GM12878 (cell line): Measurements from ENCODE around the gene VMP1. TPM values are rescaled to one million over a fixed set of nuclear protein-coding genes. Genes with fewer than 3 reads are reported as not detected.

Experiments used
- LARP7 ChIP-seq: fragments of 450-650 bp; IDR thresholded peaks from 2 replicates; pipeline ENCODE4 v1.6.1; 2017; ENCODE audit warnings: mild to moderate bottlenecking
- MXI1 ChIP-seq: fragments of 150-350 bp; IDR thresholded peaks from 2 replicates; pipeline ENCODE4 v1.6.1; 2011; ENCODE audit warnings: low read depth, mild to moderate bottlenecking, inconsistent platforms, low read length, improper control_type of control experiment
- MYB ChIP-seq: fragments of 150-350 bp; IDR thresholded peaks from 2 replicates; pipeline ENCODE4 v1.6.1; 2014; ENCODE audit warnings: mild to moderate bottlenecking, low read depth, low read length, borderline replicate concordance
- NBN ChIP-seq: fragments of 450-650 bp; IDR thresholded peaks from 2 replicates; pipeline ENCODE4 v1.6.1; 2016
- NR2C1 ChIP-seq: fragments of 450-650 bp; IDR thresholded peaks from 2 replicates; pipeline ENCODE4 v1.6.1; 2017; ENCODE audit warnings: antibody characterized with exemption, mild to moderate bottlenecking, moderate library complexity
- NR2F1 ChIP-seq: fragments of 450-650 bp; conservative IDR thresholded peaks from 2 replicates; pipeline ENCODE4 v1.6.1; 2017; ENCODE audit warnings: mild to moderate bottlenecking
- NRF1 ChIP-seq: conservative IDR thresholded peaks from 2 replicates; pipeline ENCODE4 v1.6.1; 2011; ENCODE audit warnings: mild to moderate bottlenecking, low read depth, low read length, improper control_type of control experiment
- POLR2AphosphoS5 ChIP-seq: IDR thresholded peaks from 2 replicates; pipeline ENCODE4 v1.6.1; 2011; ENCODE audit warnings: mild to moderate bottlenecking, low read length, inconsistent platforms
- POU2F2 ChIP-seq: IDR thresholded peaks from 3 replicates; pipeline ENCODE4 v1.6.1; 2011; ENCODE audit warnings: low read depth, mild to moderate bottlenecking, low read length, borderline replicate concordance
- RAD21 ChIP-seq: IDR thresholded peaks from 2 replicates; pipeline ENCODE4 v1.6.1; 2011; ENCODE audit warnings: mild to moderate bottlenecking, low read depth, low read length, moderate library complexity; ENCODE audit not compliant: insufficient read depth
- SMC3 ChIP-seq: IDR thresholded peaks from 2 replicates; pipeline ENCODE4 v1.6.1; 2011; ENCODE audit warnings: low read length, improper control_type of control experiment, borderline replicate concordance
- ZSCAN29 ChIP-seq: fragments of 450-650 bp; IDR thresholded peaks from 2 replicates; pipeline ENCODE4 v1.6.1; 2017; ENCODE audit warnings: mild to moderate bottlenecking, moderate library complexity
- polyA plus RNA-seq, 11 experiments: library from polyadenylated mRNA; depleted of rRNA in 4 of 11; unstranded in 6 of 11; stranded (reverse) in 5 of 11; fragments of >200 nt; fragmentation: Nextera tagmentation in 4 of 11; fragmentation: Illumina TruSeq in 1 of 11; extraction: Ambion mirVana in 4 of 11; extraction: Trizol in 1 of 11; gene quantifications; 1 replicate in 1 of 11; 2 replicates in 10 of 11; pipeline versions ENCODE4 v1.2.1 to v1.2.3, GENCODE V29; 2011 to 2016; ENCODE audit warnings: inconsistent platforms in 2 of 11, missing spikeins in 2 of 11, low read depth in 1 of 11
- total RNA-seq, 4 experiments: library from RNA; depleted of rRNA in 3 of 4; stranded (reverse); fragments of >200 nt in 3 of 4; fragmentation: Illumina TruSeq in 1 of 4; extraction: Trizol in 1 of 4; gene quantifications; 2 replicates each; pipeline versions ENCODE4 v1.2.1 to v1.2.3, GENCODE V29; 2013 to 2021
- TF ChIP-seq, protein P1 (sequence below): fragments of 450-650 bp; IDR thresholded peaks from 2 replicates; pipeline ENCODE4 v1.6.1; 2017; ENCODE audit warnings: low read depth, mild to moderate bottlenecking, moderate library complexity
- TF ChIP-seq, protein P2 (sequence below): IDR thresholded peaks from 2 replicates; pipeline ENCODE4 v1.6.1; 2012; ENCODE audit warnings: improper control_type of control experiment, low read depth, low read length; ENCODE audit not compliant: insufficient replicate concordance
- TF ChIP-seq, protein P3 (sequence below): fragments of 450-650 bp; IDR thresholded peaks from 2 replicates; pipeline ENCODE4 v1.6.1; 2017; ENCODE audit warnings: antibody characterized with exemption, mild to moderate bottlenecking, moderate library complexity
- TF ChIP-seq, protein P4 (sequence below), 3 experiments: IDR thresholded peaks in 2 of 3; conservative IDR thresholded peaks in 1 of 3; 2 replicates each; pipeline ENCODE4 v1.5.1; 2011; ENCODE audit warnings: low read depth in 3 of 3, low read length in 3 of 3, mild to moderate bottlenecking in 3 of 3, control low read depth in 2 of 3, moderate library complexity in 2 of 3, inconsistent platforms in 1 of 3, mixed read lengths in 1 of 3; ENCODE audit not compliant: control insufficient read depth in 2 of 3, insufficient read depth in 1 of 3; ENCODE audit errors: extremely low read depth in 1 of 3

VMP1 gene
- total and polyA plus RNA-seq, 10 of the 15 experiments (the other 5 are each of a cell fraction or from before 2014, with no cell fraction given) = 88.4 to 199 (median 132) TPM

DNA sequence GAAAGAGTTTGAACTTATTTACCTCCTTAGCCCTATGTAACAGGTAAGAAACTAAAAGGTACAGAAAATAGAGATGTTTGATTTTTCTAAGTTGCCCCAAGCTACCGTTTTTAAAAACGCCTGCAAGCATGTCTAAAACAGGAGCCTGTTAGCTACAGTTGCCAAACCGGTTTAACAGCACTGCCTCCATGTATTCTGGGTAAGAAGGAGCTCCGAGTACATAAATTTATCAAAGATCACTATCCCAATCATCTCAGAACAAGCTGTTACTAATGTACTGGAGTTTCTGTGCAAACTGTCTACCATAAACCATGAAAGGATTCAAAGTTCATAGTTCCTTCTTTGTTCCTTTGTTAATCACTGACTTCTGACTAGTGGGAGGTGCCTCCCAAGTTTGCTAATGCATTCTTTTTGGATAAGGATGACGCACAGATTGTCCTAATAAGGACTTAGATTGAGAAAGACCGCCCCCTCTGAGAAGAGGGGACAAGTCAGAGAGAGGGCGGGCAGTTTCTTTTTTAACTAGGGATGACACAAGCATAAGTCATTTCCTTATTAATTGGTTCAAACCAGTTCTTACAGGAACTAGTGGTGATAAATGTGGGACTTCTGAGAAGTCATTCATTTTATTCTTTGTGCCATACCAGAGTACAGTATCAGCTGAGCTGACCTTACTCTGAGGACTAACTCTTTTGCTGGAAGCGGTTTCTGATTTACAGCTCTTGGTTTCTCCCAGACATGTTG is 130.0 kb downstream of the VMP1 start (continued):
- TF ChIP-seq ZSCAN29 (peak; percentile 38; the same call in 1 of the 2 replicates), POU2F2 (peak; percentile 97), NR2C1 (no peak), LARP7 (peak; percentile 47; the same call in 1 of the 2 replicates), SMC3 (no peak), MXI1 (peak; percentile 67; the same call in 1 of the 2 replicates), POLR2AphosphoS5 (peak; percentile 100), NBN (peak; percentile 89; the same call in 1 of the 2 replicates), NR2F1 (no peak), NRF1 (no peak), RAD21 (no peak), MYB (no peak)
- TF ChIP-seq, protein P1, sequence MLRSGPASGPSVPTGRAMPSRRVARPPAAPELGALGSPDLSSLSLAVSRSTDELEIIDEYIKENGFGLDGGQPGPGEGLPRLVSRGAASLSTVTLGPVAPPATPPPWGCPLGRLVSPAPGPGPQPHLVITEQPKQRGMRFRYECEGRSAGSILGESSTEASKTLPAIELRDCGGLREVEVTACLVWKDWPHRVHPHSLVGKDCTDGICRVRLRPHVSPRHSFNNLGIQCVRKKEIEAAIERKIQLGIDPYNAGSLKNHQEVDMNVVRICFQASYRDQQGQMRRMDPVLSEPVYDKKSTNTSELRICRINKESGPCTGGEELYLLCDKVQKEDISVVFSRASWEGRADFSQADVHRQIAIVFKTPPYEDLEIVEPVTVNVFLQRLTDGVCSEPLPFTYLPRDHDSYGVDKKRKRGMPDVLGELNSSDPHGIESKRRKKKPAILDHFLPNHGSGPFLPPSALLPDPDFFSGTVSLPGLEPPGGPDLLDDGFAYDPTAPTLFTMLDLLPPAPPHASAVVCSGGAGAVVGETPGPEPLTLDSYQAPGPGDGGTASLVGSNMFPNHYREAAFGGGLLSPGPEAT = peak; percentile 76
- TF ChIP-seq, protein P2, sequence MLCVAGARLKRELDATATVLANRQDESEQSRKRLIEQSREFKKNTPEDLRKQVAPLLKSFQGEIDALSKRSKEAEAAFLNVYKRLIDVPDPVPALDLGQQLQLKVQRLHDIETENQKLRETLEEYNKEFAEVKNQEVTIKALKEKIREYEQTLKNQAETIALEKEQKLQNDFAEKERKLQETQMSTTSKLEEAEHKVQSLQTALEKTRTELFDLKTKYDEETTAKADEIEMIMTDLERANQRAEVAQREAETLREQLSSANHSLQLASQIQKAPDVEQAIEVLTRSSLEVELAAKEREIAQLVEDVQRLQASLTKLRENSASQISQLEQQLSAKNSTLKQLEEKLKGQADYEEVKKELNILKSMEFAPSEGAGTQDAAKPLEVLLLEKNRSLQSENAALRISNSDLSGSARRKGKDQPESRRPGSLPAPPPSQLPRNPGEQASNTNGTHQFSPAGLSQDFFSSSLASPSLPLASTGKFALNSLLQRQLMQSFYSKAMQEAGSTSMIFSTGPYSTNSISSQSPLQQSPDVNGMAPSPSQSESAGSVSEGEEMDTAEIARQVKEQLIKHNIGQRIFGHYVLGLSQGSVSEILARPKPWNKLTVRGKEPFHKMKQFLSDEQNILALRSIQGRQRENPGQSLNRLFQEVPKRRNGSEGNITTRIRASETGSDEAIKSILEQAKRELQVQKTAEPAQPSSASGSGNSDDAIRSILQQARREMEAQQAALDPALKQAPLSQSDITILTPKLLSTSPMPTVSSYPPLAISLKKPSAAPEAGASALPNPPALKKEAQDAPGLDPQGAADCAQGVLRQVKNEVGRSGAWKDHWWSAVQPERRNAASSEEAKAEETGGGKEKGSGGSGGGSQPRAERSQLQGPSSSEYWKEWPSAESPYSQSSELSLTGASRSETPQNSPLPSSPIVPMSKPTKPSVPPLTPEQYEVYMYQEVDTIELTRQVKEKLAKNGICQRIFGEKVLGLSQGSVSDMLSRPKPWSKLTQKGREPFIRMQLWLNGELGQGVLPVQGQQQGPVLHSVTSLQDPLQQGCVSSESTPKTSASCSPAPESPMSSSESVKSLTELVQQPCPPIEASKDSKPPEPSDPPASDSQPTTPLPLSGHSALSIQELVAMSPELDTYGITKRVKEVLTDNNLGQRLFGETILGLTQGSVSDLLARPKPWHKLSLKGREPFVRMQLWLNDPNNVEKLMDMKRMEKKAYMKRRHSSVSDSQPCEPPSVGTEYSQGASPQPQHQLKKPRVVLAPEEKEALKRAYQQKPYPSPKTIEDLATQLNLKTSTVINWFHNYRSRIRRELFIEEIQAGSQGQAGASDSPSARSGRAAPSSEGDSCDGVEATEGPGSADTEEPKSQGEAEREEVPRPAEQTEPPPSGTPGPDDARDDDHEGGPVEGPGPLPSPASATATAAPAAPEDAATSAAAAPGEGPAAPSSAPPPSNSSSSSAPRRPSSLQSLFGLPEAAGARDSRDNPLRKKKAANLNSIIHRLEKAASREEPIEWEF = no peak
- TF ChIP-seq, protein P3, sequence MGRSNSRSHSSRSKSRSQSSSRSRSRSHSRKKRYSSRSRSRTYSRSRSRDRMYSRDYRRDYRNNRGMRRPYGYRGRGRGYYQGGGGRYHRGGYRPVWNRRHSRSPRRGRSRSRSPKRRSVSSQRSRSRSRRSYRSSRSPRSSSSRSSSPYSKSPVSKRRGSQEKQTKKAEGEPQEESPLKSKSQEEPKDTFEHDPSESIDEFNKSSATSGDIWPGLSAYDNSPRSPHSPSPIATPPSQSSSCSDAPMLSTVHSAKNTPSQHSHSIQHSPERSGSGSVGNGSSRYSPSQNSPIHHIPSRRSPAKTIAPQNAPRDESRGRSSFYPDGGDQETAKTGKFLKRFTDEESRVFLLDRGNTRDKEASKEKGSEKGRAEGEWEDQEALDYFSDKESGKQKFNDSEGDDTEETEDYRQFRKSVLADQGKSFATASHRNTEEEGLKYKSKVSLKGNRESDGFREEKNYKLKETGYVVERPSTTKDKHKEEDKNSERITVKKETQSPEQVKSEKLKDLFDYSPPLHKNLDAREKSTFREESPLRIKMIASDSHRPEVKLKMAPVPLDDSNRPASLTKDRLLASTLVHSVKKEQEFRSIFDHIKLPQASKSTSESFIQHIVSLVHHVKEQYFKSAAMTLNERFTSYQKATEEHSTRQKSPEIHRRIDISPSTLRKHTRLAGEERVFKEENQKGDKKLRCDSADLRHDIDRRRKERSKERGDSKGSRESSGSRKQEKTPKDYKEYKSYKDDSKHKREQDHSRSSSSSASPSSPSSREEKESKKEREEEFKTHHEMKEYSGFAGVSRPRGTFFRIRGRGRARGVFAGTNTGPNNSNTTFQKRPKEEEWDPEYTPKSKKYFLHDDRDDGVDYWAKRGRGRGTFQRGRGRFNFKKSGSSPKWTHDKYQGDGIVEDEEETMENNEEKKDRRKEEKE = no peak
- TF ChIP-seq, protein P4, sequence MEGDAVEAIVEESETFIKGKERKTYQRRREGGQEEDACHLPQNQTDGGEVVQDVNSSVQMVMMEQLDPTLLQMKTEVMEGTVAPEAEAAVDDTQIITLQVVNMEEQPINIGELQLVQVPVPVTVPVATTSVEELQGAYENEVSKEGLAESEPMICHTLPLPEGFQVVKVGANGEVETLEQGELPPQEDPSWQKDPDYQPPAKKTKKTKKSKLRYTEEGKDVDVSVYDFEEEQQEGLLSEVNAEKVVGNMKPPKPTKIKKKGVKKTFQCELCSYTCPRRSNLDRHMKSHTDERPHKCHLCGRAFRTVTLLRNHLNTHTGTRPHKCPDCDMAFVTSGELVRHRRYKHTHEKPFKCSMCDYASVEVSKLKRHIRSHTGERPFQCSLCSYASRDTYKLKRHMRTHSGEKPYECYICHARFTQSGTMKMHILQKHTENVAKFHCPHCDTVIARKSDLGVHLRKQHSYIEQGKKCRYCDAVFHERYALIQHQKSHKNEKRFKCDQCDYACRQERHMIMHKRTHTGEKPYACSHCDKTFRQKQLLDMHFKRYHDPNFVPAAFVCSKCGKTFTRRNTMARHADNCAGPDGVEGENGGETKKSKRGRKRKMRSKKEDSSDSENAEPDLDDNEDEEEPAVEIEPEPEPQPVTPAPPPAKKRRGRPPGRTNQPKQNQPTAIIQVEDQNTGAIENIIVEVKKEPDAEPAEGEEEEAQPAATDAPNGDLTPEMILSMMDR (IDR thresholded peaks at IDR 0.05 in 2 of 3, conservative IDR thresholded peaks at IDR 0.05 in 1 of 3; ENCODE audit: control insufficient read depth in 2 of 3, extremely low read depth in 1 of 3, insufficient read depth in 1 of 3, low read depth in 3 of 3, low read length in 3 of 3) = no peak
